LoVo (cell line): ENCODE data around the gene RAPGEF4.

Experiments
- DNase-seq: peaks from one replicate; pipeline ENCODE4 v3.0.0-alpha.2; 2016; ENCODE audit warnings: low spot score

The RAPGEF4 gene

DNA sequence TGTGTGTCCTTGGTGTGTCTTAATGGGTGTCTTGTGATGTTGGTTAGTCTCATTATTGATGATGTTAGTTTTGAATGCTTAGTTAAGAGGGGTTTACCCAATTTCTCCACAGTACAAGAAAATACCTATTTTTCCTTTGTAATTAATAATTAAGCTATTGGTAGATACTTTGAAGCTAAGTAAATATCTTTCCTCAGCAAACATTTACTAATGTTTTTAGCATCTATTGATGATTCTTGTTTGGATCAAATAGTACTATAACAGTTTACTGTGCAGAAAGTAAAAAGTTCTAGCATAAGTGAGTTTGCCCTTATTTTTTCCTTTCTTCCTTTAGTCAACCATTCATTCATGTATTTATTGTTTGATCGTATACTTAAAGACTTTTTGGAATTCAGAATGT lies 359.1 kb downstream of the RAPGEF4 start:
- no peak for DNase-seq

DNA sequence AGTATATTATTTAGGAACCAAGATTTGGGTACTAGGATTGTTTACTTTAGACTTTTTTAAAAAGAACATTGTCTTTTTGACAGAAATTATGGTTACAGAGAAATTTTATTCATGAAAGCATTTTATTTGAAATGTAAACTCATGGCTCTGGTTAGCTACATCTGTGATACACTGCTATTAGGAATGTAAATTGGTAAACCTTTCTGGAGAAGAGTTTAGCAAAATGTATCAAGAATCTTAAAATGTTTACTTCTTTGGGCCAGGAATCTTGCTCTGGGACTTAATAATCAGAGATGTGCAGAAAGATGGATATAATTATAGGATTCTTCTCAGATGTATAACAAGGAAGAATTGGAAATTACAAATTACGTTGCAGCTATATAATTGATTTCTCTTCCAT lies 359.7 kb downstream of the RAPGEF4 start:
- no peak for DNase-seq

DNA sequence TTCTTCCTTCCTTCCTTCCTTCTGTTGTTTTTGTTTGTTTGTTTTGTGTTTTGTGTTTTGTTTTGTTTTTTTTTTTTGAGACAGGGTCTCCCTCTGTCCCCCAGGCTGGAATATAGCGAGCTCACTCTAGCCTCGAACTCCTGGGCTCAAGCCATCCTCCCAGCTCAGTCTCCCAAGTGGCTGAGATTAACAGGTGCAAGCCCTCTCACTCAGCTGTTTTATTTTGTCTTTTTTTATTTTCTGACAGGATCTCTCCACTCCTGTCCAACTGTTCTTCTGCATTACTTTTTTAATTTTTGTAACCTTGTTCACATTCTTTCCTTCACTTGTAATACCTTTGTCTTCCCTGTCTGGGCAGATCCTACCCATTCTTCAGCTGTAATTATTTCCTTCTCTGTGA lies 363.6 kb downstream of the RAPGEF4 start:
- DNase-seq: no peak

DNA sequence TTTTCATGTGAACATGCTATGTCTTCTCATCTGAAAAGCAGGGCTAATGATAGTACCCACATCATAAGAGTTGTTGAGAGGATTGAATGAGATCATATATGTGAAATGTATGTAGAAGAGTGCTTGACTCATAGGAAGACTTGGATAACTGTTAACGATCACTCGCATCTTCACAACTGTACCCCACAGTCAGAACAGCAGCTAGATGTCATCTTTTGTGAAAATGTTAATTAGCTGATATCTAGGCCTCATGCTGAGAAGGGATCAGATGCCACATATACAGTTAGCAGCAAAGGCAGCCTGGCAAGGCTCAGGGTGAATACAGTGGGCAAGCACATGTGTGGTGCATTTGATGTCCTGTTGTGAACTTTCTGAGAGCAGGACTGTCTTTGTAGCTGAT lies 364.2 kb downstream of the RAPGEF4 start:
- DNase-seq: no peak

DNA sequence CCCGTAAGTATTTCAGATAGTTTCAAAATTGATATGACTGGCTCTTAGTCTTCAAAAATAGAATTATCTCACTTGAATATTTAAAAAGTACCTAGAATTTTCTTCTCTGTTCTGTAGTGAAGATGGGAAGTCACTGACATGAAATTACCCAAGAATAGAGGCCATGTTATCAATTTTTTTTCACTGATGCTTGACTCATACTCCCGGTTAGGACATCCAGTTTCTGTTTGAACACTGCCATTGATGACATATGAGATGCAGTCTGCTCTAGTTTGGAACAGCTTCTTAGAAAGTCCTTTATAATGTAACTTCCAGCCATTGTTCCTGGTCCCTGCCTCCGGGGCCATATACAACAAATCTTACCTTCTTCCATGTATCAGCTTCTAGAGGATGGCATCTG lies 366.0 kb downstream of the RAPGEF4 start:
- no peak for DNase-seq
